Measurements from ENCODE around the gene AKR1E2.

GRCh38 chr10:4837551-4837950 lies 11.5 kb downstream of the AKR1E2 start:
- TF ChIP-seq CTCF (conservative IDR thresholded peaks at IDR 0.05; ENCODE audit: low read depth, low read length) (no peak), EZH2 (IDR thresholded peaks at IDR 0.05; ENCODE audit: borderline replicate concordance, low read depth, low read length, poor library complexity, severe bottlenecking) (no peak)
